Panc1 (cell line): Measurements from ENCODE around the gene RIOK3.

Experiments
- POLR2AphosphoS5 ChIP-seq: IDR thresholded peaks from 2 replicates; pipeline ENCODE4 v1.6.1; 2012; ENCODE audit warnings: mild to moderate bottlenecking, low read depth, low read length, moderate library complexity
- SIN3A ChIP-seq: IDR thresholded peaks from 2 replicates; pipeline ENCODE4 v1.6.1; 2012; ENCODE audit warnings: low read depth, mild to moderate bottlenecking, low read length, moderate library complexity, borderline replicate concordance; ENCODE audit not compliant: insufficient read depth
- TF ChIP-seq, protein P1 (sequence below): fragments of 450-650 bp; IDR thresholded peaks from 2 replicates; pipeline ENCODE4 v1.5.1; 2017; ENCODE audit warnings: mild to moderate bottlenecking

DNA sequence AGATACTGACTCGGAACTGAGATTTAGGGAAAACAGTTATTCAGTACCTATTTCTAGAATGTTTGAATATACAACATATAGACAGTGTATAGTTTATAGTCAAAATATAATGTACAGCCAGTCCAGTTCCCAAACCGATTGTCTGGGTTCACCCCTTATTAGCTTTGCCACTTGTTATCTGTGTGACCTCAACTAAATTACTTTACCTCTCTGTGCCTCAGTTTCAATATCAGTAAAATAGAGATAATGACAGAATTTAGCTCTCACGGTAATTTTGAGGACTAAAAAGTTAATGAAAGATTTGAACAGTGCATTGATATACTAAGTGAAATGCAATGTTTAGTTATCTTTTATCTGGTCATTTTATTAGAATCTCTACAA is 750 bp upstream of the RIOK3 start:
- TF ChIP-seq, protein P1, sequence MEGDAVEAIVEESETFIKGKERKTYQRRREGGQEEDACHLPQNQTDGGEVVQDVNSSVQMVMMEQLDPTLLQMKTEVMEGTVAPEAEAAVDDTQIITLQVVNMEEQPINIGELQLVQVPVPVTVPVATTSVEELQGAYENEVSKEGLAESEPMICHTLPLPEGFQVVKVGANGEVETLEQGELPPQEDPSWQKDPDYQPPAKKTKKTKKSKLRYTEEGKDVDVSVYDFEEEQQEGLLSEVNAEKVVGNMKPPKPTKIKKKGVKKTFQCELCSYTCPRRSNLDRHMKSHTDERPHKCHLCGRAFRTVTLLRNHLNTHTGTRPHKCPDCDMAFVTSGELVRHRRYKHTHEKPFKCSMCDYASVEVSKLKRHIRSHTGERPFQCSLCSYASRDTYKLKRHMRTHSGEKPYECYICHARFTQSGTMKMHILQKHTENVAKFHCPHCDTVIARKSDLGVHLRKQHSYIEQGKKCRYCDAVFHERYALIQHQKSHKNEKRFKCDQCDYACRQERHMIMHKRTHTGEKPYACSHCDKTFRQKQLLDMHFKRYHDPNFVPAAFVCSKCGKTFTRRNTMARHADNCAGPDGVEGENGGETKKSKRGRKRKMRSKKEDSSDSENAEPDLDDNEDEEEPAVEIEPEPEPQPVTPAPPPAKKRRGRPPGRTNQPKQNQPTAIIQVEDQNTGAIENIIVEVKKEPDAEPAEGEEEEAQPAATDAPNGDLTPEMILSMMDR = no peak
- no peak for TF ChIP-seq POLR2AphosphoS5
- no peak for TF ChIP-seq SIN3A
